ENCODE data around the gene NCKAP5. TPM values are rescaled to one million over a fixed set of nuclear protein-coding genes. Genes with fewer than 3 reads are reported as not detected.

Gene NCKAP5
- total and polyA plus RNA-seq, 2 of the 13 experiments (the other 11 are each of a cell fraction or from before 2014, with no cell fraction given) = 0.01 TPM; not detected in 1

- FAIRE-seq (no peak), DNase-seq (ENCODE audit: low spot score) (no peak), ATAC-seq (no peak)
- Histone ChIP-seq H2AFZ (ENCODE audit: low read length) (no peak overlapping the region), H3K9ac (ENCODE audit: insufficient read depth, low read depth, low read length) (no peak overlapping the region), H3K4me2 (ENCODE audit: low read depth, low read length) (no peak overlapping the region), H4K20me1 (ENCODE audit: insufficient read depth, low read length) (no peaks in the 10 kb centered on the region), H3K79me2 (ENCODE audit: insufficient read depth, low read length) (no peaks in the 10 kb centered on the region), H3K27me3 (ENCODE audit: control insufficient read depth in 1 of 2, insufficient read depth in 2 of 2, low read length in 2 of 2) (no peaks in the 10 kb centered on the region), H3K9me3 (ENCODE audit: low read length) (peaks cover 5% of the 10 kb centered on the region; the same call in 1 of the 2 replicates), H3K36me3 (replicated peaks in 1 of 2; ENCODE audit: control insufficient read depth in 1 of 2, insufficient read depth in 2 of 2, low read length in 2 of 2) (no peaks in the 10 kb centered on the region), H3K27ac (ENCODE audit: extremely low read length, insufficient read depth, low read length) (no peak overlapping the region), H3K4me3 (replicated peaks in 1 of 3; ENCODE audit: insufficient read depth in 1 of 3, low read depth in 2 of 3, low read length in 3 of 3) (no peak overlapping the region), H3K4me1 (ENCODE audit: insufficient read depth, low read length) (no peaks in the 10 kb centered on the region)
- 12% methylated on average over 4 of the region's 4 CpGs for WGBS (ENCODE audit: low lambda C conversion rate)
- in situ Hi-C loops (cut with HindIII; ENCODE audit: extremely low pct_ligation_motif_present, low pct_unique_long_range_greater_than_20kb) (no loop called here), intact Hi-C loops (cut with micrococcal nuclease; ENCODE audit: unreplicated experiment) (no loop called here)
- POLR2A ChIA-PET = no interaction called here
- CTCF ChIA-PET (ENCODE audit: low intra/inter-chr PET ratio, low total read pairs) = no interaction called here
- BruUV-seq (replicated peaks) = no TSS peak
- TF ChIP-seq ZNF496 (CRISPR knock-in tag; IDR thresholded peaks at IDR 0.05; ENCODE audit: insufficient replicate concordance) = no peak
- no peak for TF ChIP-seq HCFC1 (IDR thresholded peaks at IDR 0.05; ENCODE audit: low read depth, low read length)
- no peak for TF ChIP-seq NR2F6 (IDR thresholded peaks at IDR 0.05)
- TF ChIP-seq NR2F6 (CRISPR knock-in tag; IDR thresholded peaks at IDR 0.05) = no peak
- no peak for TF ChIP-seq ZUFSP (CRISPR knock-in tag; IDR thresholded peaks at IDR 0.05; ENCODE audit: borderline replicate concordance)
- TF ChIP-seq NRL (CRISPR knock-in tag; IDR thresholded peaks at IDR 0.05; ENCODE audit: borderline replicate concordance) = no peak
- no peak for TF ChIP-seq RELA (CRISPR knock-in tag; IDR thresholded peaks at IDR 0.05)
- no peak for TF ChIP-seq ZNF225 (CRISPR knock-in tag; IDR thresholded peaks at IDR 0.05)
- no peak for TF ChIP-seq ZHX2 (IDR thresholded peaks at IDR 0.05; ENCODE audit: low read depth)
- no peak for TF ChIP-seq ZHX2 (CRISPR knock-in tag; IDR thresholded peaks at IDR 0.05; ENCODE audit: borderline replicate concordance)
- no peak for TF ChIP-seq ZBTB1 (CRISPR knock-in tag; IDR thresholded peaks at IDR 0.05; ENCODE audit: borderline replicate concordance)
- TF ChIP-seq ZNF451 (CRISPR knock-in tag; IDR thresholded peaks at IDR 0.05) = no peak
- no peak for TF ChIP-seq ZNF589 (CRISPR knock-in tag; conservative IDR thresholded peaks at IDR 0.05)
- no peak for TF ChIP-seq ZNF232 (CRISPR knock-in tag; IDR thresholded peaks at IDR 0.05; ENCODE audit: borderline replicate concordance)
- no peak for TF ChIP-seq ZBTB33 (CRISPR knock-in tag; IDR thresholded peaks at IDR 0.05)
- TF ChIP-seq ZNF670 (CRISPR knock-in tag; IDR thresholded peaks at IDR 0.05; ENCODE audit: borderline replicate concordance) = no peak
These were observed 778.0 kb downstream of the NCKAP5 start for GRCh38 chr2:132790207-132790785.

Data from HepG2 (cell line).